HK-2 (cell line): ENCODE data around the gene ASIP.

Source experiments
- DNase-seq: peaks from one replicate; pipeline ENCODE4 v3.0.0-alpha.2; 2018; ENCODE audit not compliant: unreplicated experiment

Gene ASIP

DNA sequence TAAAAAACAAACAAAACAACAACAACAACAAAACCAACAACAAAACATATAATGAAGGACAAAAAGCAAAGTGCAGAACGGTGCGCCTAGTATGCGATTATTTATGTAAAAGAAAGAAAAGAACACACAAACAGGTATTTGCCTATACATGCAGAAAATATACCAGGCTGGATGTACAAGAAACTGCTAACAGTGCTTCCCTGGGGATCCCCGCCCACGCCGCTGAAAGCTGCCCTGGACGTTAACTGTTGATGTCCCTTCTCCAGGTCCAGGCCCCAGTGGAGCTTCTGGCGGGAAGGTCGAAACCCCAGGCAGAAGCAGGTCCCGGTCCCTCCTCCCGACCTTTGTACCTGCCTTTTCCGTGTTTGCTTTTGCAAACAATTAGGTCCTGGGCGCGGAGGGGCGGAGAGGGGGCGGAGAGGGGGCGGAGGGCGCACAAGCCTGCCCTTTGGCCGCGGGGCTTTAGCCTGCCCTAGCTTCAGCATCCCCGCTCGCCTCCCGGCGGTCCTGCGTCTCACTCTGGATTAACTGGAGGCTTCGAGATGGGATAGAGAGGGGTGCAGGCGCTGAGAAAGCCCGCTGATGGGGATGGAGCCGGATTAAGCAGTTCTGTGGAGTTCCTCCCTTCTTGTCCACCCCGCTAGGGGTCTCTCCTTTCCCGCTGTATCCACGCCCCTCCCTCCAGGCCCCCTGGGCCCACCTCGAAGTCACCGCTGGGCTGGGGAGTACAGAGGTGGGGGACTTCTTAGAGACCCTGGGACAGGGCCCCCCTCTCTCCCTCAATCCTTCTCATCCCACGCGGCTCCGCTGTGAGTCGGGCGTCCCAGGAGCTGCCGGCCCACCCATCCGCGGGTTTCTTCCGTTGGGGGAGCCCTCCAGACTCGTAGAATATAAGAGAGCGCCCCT is 70.1 kb downstream of the ASIP start:
- DNase-seq: no peak

DNA sequence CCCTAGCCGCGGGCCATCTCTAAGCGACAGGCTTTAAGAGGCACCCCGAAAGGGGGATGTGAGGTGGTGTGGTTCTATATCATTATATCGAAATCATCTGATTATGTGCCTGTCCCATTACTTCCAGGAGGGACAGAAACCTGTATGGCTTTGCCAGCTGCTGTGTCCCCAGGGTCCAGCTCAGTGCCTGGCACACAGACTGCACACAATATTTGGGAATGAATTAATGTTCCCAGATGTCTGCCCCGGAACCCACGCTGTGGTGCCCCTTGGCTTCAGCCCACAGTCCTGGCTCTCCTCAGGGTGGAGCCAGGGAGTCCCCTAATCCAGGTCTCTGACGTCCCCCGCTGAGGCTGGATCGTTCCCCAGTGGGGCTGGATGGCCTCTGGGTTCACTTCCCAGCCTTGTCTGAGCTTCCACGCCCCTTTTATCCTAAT is 70.8 kb downstream of the ASIP start:
- no peak for DNase-seq

DNA sequence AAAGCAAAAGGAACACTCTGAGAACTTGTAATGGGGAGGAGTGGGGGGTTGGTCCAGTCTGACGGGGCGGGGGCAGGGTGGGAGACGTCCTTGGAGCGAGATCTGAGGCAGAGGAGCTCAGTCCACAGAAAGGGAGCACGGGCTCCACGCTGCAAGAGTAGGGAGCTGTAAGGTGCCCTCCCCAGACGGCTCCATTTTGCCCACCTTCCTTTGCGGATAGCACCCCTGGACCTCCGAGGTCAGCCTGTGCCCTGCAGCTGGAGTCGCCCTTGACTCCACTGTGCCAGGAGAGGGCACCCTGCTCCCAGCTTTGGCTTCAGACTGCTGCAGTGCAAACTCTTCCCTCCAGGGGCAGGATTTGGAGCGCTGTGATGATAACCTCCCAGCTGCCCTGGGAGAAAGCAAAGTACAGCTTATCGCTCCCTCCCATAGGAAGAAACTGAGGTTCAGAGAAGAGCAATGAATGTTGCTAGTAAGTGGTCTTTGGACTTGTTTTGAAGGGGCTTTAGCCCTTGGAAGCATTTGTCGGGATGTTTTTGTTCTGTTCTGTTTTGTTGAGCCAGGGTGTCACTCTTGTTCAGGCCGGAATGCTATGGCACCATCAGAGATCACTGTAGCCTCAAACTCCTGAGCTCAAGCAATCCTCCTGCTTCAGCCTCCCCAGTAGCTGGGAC is 71.5 kb downstream of the ASIP start:
- DNase-seq: peak; percentile 94

DNA sequence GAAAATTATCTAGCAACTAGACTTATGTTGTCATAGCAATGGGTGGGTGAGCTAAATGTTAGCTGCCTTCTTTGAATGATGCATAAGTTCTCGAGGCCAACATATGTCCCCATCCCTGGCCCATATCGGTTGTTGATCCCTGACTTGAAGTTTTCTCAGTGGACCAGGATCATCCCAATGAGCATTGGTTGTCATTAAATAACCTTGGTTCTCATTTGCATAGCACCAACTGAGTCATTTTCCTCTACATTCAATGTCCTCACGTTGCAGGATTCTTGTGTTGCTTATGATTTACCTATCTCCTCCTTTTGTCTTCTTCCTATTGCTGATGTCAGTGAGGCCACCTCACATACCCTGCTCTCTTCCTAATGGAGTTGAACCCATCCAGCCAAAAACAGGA is 74.0 kb downstream of the ASIP start:
- DNase-seq: no peak

DNA sequence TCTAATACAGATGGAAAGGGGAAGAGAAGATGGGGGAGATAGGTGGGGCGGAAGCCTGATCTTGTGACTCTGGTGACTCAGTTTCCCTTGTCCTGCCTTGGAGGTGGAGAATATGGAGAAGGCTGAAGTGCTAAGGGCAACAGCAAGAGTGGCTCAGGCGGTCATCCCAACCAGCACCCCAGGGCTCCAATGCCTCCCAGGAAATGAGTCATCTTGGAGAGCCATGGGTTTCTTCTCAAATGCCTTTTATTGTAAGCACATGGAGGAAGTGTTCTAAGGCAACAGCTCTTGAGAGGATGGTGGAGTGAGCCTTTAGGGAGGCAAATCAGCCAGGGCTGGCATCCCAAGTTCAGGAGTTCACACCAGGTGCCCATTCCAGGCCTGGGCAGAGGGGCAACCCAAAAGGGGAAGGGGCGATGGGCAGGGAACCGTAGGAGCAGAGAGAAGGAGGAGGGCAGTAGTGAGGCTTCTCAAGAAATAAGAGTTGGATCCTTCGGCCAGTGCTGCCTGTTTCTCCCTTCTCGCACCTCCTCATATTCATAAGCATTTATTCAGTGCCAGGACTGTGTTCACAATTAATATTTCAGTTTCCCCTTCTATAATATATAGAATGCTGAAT is 75.1 kb downstream of the ASIP start:
- peak; percentile 61 for DNase-seq
